ENCODE measurements around the gene IGFBP1. TPM values are rescaled to one million over a fixed set of nuclear protein-coding genes. Genes with fewer than 3 reads are reported as not detected.
A peak's percentile ranks its signal among the peaks of the same experiment; 100 is the strongest.

Gene IGFBP1
- total RNA-seq, 1 donor from 2014 or later = not detected

GRCh38 chr7:45920502-45921380 is 32.5 kb downstream of the IGFBP1 start, which contains the start of gene IGFBP3:
Gene IGFBP3, minus strand, starts transcription at chr7:45921272. Its CDS starts 132 bp downstream, at chr7:45921140.
- TF ChIP-seq, protein P1, sequence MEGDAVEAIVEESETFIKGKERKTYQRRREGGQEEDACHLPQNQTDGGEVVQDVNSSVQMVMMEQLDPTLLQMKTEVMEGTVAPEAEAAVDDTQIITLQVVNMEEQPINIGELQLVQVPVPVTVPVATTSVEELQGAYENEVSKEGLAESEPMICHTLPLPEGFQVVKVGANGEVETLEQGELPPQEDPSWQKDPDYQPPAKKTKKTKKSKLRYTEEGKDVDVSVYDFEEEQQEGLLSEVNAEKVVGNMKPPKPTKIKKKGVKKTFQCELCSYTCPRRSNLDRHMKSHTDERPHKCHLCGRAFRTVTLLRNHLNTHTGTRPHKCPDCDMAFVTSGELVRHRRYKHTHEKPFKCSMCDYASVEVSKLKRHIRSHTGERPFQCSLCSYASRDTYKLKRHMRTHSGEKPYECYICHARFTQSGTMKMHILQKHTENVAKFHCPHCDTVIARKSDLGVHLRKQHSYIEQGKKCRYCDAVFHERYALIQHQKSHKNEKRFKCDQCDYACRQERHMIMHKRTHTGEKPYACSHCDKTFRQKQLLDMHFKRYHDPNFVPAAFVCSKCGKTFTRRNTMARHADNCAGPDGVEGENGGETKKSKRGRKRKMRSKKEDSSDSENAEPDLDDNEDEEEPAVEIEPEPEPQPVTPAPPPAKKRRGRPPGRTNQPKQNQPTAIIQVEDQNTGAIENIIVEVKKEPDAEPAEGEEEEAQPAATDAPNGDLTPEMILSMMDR (IDR thresholded peaks at IDR 0.05; ENCODE audit: partially characterized antibody, unreplicated experiment) = no peak
- Mint-ChIP-seq H3K27me3 (ENCODE audit: unreplicated experiment) (peaks cover 14% of the 10 kb centered on the region), H3K4me1 (ENCODE audit: low read depth, unreplicated experiment) (peaks cover 15% of the 10 kb centered on the region)

DNA sequence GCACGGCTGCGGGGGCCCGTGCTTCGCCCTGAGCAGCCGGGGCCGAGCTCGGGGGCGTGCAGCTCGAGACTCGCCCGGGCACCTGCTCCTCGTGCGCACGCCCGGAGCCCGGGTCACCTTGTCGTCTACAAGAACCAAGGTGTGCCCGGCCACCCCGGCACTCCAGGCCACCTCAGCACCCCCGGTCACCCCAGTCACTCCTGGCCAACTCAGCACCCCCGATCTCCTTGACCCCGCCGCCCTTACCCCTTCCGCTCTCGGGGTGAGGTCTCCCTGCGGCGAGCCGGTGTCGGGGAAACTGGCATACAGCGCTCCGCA is 33.1 kb downstream of the IGFBP1 start:
- DNase-seq = no peak
- Mint-ChIP-seq H3K9me3 (ENCODE audit: unreplicated experiment) (peaks cover 1% of the 10 kb centered on the region), H3K4me1 (ENCODE audit: low read depth, unreplicated experiment) (peaks cover 15% of the 10 kb centered on the region), H3K27ac (ENCODE audit: unreplicated experiment) (no peak overlapping the region), H3K36me3 (ENCODE audit: unreplicated experiment) (no peaks in the 10 kb centered on the region), H3K4me3 (ENCODE audit: unreplicated experiment) (peak overlapping the region; percentile 88), H3K27me3 (ENCODE audit: unreplicated experiment) (peaks cover 14% of the 10 kb centered on the region)
- TF ChIP-seq, protein P1 (IDR thresholded peaks at IDR 0.05; ENCODE audit: partially characterized antibody, unreplicated experiment) = no peak

More at GRCh38 chr7:45920502-45921380, 32.5 kb downstream of the IGFBP1 start, which contains the start of gene IGFBP3:
- no peak within 1 kb of the TSS for H3K27ac Mint-ChIP-seq (ENCODE audit: unreplicated experiment)
- no peaks in the 10 kb centered on the region for H3K36me3 Mint-ChIP-seq (ENCODE audit: unreplicated experiment)
- DNase-seq = peak; percentile 69
- peaks cover 1% of the 10 kb centered on the region for H3K9me3 Mint-ChIP-seq (ENCODE audit: unreplicated experiment)
- H3K4me3 Mint-ChIP-seq (ENCODE audit: unreplicated experiment) = peak within 1 kb of the TSS; percentile 88

DNA sequence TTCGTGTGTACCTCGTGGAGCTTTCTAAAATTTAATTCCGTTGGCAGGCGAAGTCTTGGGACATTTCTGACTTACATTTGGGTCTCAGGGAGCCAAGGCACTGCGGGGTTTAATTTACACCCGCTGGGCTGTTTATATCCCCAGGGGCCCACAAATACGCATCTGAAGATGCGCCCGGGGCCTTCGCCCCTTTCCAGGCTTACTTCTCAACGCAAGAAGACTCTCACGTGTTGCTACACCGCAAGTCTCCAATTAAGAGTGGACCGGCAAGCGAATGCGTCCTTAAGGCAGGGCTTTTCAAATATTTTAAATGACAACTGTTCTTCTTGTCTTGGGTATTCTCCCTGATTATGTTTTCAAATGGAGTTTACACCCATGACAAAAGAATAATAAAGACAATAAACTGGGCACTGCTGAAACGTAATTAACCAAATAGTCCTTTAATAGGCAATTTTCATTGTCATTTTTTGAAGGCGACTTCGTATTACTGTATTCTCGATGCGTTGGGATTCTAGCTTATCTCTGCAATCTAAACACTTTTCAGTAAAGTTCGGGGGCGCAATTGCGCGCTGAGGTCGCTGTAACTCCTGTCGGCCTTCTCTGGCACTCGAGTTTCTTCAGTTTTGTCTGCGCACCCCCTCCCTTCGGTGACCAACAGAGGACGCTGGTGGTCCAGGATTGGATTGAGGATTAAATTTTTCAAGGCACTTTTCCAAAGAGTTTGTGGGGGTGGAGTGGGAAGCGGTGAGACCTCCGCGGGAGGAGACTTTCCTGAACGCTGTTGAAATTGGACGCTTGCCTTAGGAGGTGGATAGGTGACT is 33.6 kb downstream of the IGFBP1 start:
- peaks cover 1% of the 10 kb centered on the region for H3K9me3 Mint-ChIP-seq (ENCODE audit: unreplicated experiment)
- H3K4me1 Mint-ChIP-seq (ENCODE audit: low read depth, unreplicated experiment) = peaks cover 15% of the 10 kb centered on the region
- H3K27me3 Mint-ChIP-seq (ENCODE audit: unreplicated experiment) = peaks cover 13% of the 10 kb centered on the region

GRCh38 chr7:45922810-45923209 is 34.5 kb downstream of the IGFBP1 start:
- Mint-ChIP-seq H3K4me1 (ENCODE audit: low read depth, unreplicated experiment) (peaks cover 15% of the 10 kb centered on the region), H3K4me3 (ENCODE audit: unreplicated experiment) (peak overlapping the region; percentile 88), H3K27me3 (ENCODE audit: unreplicated experiment) (peaks cover 13% of the 10 kb centered on the region), H3K36me3 (ENCODE audit: unreplicated experiment) (no peaks in the 10 kb centered on the region), H3K27ac (ENCODE audit: unreplicated experiment) (no peak overlapping the region), H3K9me3 (ENCODE audit: unreplicated experiment) (peaks cover 1% of the 10 kb centered on the region)
- no peak for DNase-seq
- TF ChIP-seq, protein P1 (IDR thresholded peaks at IDR 0.05; ENCODE audit: partially characterized antibody, unreplicated experiment) = no peak

More for the DNA sequence above, 33.6 kb downstream of the IGFBP1 start:
- H3K27ac Mint-ChIP-seq (ENCODE audit: unreplicated experiment) = no peak overlapping the region
- H3K4me3 Mint-ChIP-seq (ENCODE audit: unreplicated experiment) = peak overlapping the region; percentile 88
- H3K36me3 Mint-ChIP-seq (ENCODE audit: unreplicated experiment) = no peaks in the 10 kb centered on the region
- TF ChIP-seq, protein P1 (IDR thresholded peaks at IDR 0.05; ENCODE audit: partially characterized antibody, unreplicated experiment) = peak; percentile 82
- peak; percentile 80 for DNase-seq
